Measurements from ENCODE around the gene RNF220. TPM values are rescaled to one million over a fixed set of nuclear protein-coding genes. Genes with fewer than 3 reads are reported as not detected.

The RNF220 gene
- total and polyA plus RNA-seq, 2 of the 4 experiments (the other 2 are of a cell fraction): 71.8 to 77.1 TPM

GRCh38 chr1:44660176-44660575 lies 255.1 kb downstream of the RNF220 start:
- Histone ChIP-seq H3K14ac (replicated peaks; ENCODE audit: low read depth, low read length) (no peak overlapping the region), H3K4me2 (ENCODE audit: low read depth, low read length) (no peak overlapping the region), H3K79me1 (ENCODE audit: low read depth in 1 of 2, low read length in 2 of 2) (no peaks in the 10 kb centered on the region), H3K9me3 (ENCODE audit: control insufficient read depth, insufficient read depth, low read length) (no peaks in the 10 kb centered on the region), H3K18ac (ENCODE audit: low read depth, low read length) (no peak overlapping the region), H4K5ac (ENCODE audit: low read depth, low read length) (no peak overlapping the region), H4K20me1 (ENCODE audit: insufficient read depth, low read length) (no peaks in the 10 kb centered on the region), H4K91ac (ENCODE audit: insufficient read depth, low read depth, low read length) (no peak overlapping the region), H2BK120ac (ENCODE audit: low read depth, low read length) (no peak overlapping the region), H3K4me1 (ENCODE audit: control insufficient read depth, insufficient read depth, low read length) (0 out of 2 replicates have a peak, but pooled peaks cover 2% of the 10 kb centered on the region), H2BK20ac (ENCODE audit: low read depth, low read length) (no peak overlapping the region), H2AK5ac (ENCODE audit: low read depth, low read length) (no peak overlapping the region), H3K27ac (ENCODE audit: insufficient read depth, low read length) (no peak overlapping the region), H2BK5ac (ENCODE audit: low read depth, low read length, poor library complexity, severe bottlenecking) (no peak overlapping the region), H2AK9ac (replicated peaks; ENCODE audit: low read depth, low read length, poor library complexity) (no peak overlapping the region), H3K9ac (ENCODE audit: low read depth, low read length) (no peak overlapping the region), H3K27me3 (ENCODE audit: control insufficient read depth, insufficient read depth, low read length) (no peaks in the 10 kb centered on the region), H3K4me3 (ENCODE audit: insufficient read depth, low read depth, low read length) (no peak overlapping the region), H3K9me1 (ENCODE audit: insufficient read depth, low read length) (no peaks in the 10 kb centered on the region), H3K23ac (ENCODE audit: low read depth, low read length) (no peak overlapping the region), H3K36me3 (ENCODE audit: control insufficient read depth, insufficient read depth, low read length) (no peaks in the 10 kb centered on the region), H2BK15ac (ENCODE audit: low read depth, low read length) (no peak overlapping the region), H2AFZ (replicated peaks; ENCODE audit: low read length, poor library complexity) (peak overlapping the region; percentile 33), H4K8ac (ENCODE audit: low read depth in 2 of 2, low read length in 2 of 2) (no peak overlapping the region), H3K4ac (ENCODE audit: low read depth, low read length) (no peak overlapping the region), H3K56ac (ENCODE audit: extremely low read depth, insufficient read depth, low read length) (no peak overlapping the region)
- no TSS peak for BruUV-seq (replicated peaks)
- in situ Hi-C loops (cut with MboI; ENCODE audit: low sequenced_read_pairs): no loop called here
- POLR2A ChIA-PET (ENCODE audit: unreplicated experiment): no interaction called here
- no peak for ATAC-seq (ENCODE audit: low read depth)
- dilution Hi-C loops (cut with HindIII; ENCODE audit: low sequenced_read_pairs, unreplicated experiment): no loop called here
- TF ChIP-seq RAD21 (IDR thresholded peaks at IDR 0.05; ENCODE audit: low read length) (no peak), USF2 (IDR thresholded peaks at IDR 0.05; ENCODE audit: low read depth, low read length) (no peak), CEBPB (IDR thresholded peaks at IDR 0.05; ENCODE audit: low read depth, low read length) (no peak), MAFK (IDR thresholded peaks at IDR 0.05; ENCODE audit: low read depth, low read length) (no peak), MAZ (IDR thresholded peaks at IDR 0.05; ENCODE audit: borderline replicate concordance, low read depth, low read length) (no peak), RCOR1 (IDR thresholded peaks at IDR 0.05; ENCODE audit: insufficient replicate concordance, low read length) (no peak), ELK1 (IDR thresholded peaks at IDR 0.05; ENCODE audit: borderline replicate concordance, low read depth, low read length) (no peak), POLR2A (IDR thresholded peaks at IDR 0.05; ENCODE audit: low read depth, low read length) (no peak), CHD1 (IDR thresholded peaks at IDR 0.05; ENCODE audit: low read depth, low read length) (no peak), CTCF (conservative IDR thresholded peaks at IDR 0.05; ENCODE audit: low read depth, low read length) (no peak), NFE2L2 (IDR thresholded peaks at IDR 0.05; ENCODE audit: low read depth, low read length) (no peak), MXI1 (IDR thresholded peaks at IDR 0.05; ENCODE audit: borderline replicate concordance, low read depth, low read length) (no peak), FOS (IDR thresholded peaks at IDR 0.05; ENCODE audit: low read depth, low read length) (no peak), BHLHE40 (IDR thresholded peaks at IDR 0.05; ENCODE audit: low read depth, low read length) (no peak), SMC3 (IDR thresholded peaks at IDR 0.05; ENCODE audit: low read depth, low read length) (no peak), RFX5 (IDR thresholded peaks at IDR 0.05; ENCODE audit: low read depth, low read length) (no peak)
- WGBS, 2 experiments (ENCODE audit: extremely low coverage in 2 of 2, insufficient read length in 1 of 2): 20% methylated on average over 2 of the region's 9 CpGs; no CpG with 5 or more reads in 1 of the 2 experiments
- intact Hi-C loops (cut with micrococcal nuclease): no loop called here
- no peak for DNase-seq
- CTCF ChIA-PET: no interaction called here
